Kidney epithelial cell (primary cell): Measurements from ENCODE around the gene RNF113A. TPM values are rescaled to one million over a fixed set of nuclear protein-coding genes. Genes with fewer than 3 reads are reported as not detected.
A peak's percentile ranks its signal among the peaks of the same experiment; 100 is the strongest.
"Not testable (repeated sequence)": the region's sequence is repeated elsewhere in the genome, so short reads cannot be mapped to it uniquely, and the experiment has no call there.

Experiments
- DNase-seq: peaks from one replicate; pipeline ENCODE4 v3.0.0-alpha.2; 2010; ENCODE audit warnings: low read depth
- H3K27me3 ChIP-seq: 2 replicates; pipeline ENCODE4 v1.6.0; 2011; ENCODE audit warnings: low read length; ENCODE audit not compliant: control insufficient read depth, insufficient read depth
- H3K36me3 ChIP-seq: 2 replicates; pipeline ENCODE4 v1.5.1; 2011; ENCODE audit warnings: low read length; ENCODE audit not compliant: control insufficient read depth, insufficient read depth
- H3K4me3 ChIP-seq: 2 replicates; pipeline ENCODE4 v1.5.1; 2011; ENCODE audit warnings: low read depth, mild to moderate bottlenecking, control low read depth, low read length
- total RNA-seq: library from RNA; depleted of rRNA; stranded (reverse); fragments of >200 nt; gene quantifications from 2 replicates; pipeline ENCODE4 v1.2.3, GENCODE V29; 2015
- TF ChIP-seq, protein P1 (sequence below): IDR thresholded peaks from 2 replicates; pipeline ENCODE4 v1.5.1; 2011; ENCODE audit warnings: mild to moderate bottlenecking, moderate library complexity, low read length, control low read depth, inconsistent platforms; ENCODE audit not compliant: insufficient read depth, poor library complexity, severe bottlenecking

The RNF113A gene
- total RNA-seq, 1 donor from 2014 or later: 22.0 TPM

GRCh38 chrX:119852382-119853353 lies 18.9 kb downstream of the RNF113A start, which contains the start of gene UPF3B:
Gene UPF3B, minus strand, starts transcription at chrX:119852963. Its CDS starts 35 bp downstream, at chrX:119852928.
- DNase-seq: peak; percentile 94
- Histone ChIP-seq H3K4me3 (peak within 1 kb of the TSS; percentile 61), H3K27me3 (no peaks in the 10 kb centered on the region), H3K36me3 (no peaks in the 10 kb centered on the region)
- TF ChIP-seq, protein P1, sequence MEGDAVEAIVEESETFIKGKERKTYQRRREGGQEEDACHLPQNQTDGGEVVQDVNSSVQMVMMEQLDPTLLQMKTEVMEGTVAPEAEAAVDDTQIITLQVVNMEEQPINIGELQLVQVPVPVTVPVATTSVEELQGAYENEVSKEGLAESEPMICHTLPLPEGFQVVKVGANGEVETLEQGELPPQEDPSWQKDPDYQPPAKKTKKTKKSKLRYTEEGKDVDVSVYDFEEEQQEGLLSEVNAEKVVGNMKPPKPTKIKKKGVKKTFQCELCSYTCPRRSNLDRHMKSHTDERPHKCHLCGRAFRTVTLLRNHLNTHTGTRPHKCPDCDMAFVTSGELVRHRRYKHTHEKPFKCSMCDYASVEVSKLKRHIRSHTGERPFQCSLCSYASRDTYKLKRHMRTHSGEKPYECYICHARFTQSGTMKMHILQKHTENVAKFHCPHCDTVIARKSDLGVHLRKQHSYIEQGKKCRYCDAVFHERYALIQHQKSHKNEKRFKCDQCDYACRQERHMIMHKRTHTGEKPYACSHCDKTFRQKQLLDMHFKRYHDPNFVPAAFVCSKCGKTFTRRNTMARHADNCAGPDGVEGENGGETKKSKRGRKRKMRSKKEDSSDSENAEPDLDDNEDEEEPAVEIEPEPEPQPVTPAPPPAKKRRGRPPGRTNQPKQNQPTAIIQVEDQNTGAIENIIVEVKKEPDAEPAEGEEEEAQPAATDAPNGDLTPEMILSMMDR: no peak

DNA sequence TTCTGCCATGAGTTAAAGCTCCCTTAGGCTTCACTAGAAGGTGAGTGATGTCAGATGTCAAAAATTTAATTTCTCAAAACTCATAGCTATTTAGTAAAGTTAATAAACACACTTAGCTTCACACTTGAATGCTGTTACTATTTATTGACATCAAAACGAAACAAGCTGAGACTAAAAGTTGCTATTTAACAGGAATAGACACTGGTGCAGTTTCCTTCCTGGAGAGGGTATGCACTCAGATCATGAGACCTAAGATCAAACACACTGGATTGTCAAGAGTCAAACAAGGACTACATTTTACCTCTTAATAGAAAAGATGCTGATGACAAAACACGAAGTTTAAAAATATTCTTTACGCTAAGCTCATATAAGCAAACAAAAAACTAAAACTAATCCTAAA lies 37.6 kb downstream of the RNF113A start:
- H3K36me3 ChIP-seq: no peaks in the 10 kb centered on the region
- no peak for DNase-seq
- TF ChIP-seq, protein P1: no peak

DNA sequence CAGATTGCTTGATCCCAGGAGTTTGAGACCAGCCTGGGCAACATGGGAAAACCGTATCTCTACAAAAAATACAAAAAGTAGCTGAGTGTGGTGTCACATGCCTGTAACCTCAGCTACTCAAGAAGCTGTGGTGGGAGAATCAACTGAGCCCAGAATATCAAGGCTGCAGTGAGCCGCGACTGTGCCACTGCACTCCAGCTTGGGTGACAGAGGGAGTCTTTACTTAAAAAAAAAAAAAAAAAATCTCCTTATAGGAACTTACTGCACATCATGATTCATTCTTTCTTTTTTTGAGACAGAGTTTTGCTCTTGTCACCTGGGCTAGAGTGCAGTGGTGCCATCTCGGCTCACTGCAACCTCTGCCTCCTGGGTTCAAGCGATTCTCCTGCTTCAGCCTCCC lies 43.1 kb downstream of the RNF113A start:
- TF ChIP-seq, protein P1: no peak
- Histone ChIP-seq H3K4me3 (no peak overlapping the region), H3K27me3 (no peaks in the 10 kb centered on the region), H3K36me3 (no peaks in the 10 kb centered on the region)
- no peak for DNase-seq

More for the DNA sequence above, 37.6 kb downstream of the RNF113A start:
- H3K4me3 ChIP-seq: no peak overlapping the region
- H3K27me3 ChIP-seq: no peaks in the 10 kb centered on the region

GRCh38 chrX:119826399-119826959 lies 45.1 kb downstream of the RNF113A start:
- H3K27me3 ChIP-seq: no peaks in the 10 kb centered on the region
- no peak for DNase-seq
- TF ChIP-seq, protein P1: no peak
- no peaks in the 10 kb centered on the region for H3K36me3 ChIP-seq
- H3K4me3 ChIP-seq: no peak overlapping the region

DNA sequence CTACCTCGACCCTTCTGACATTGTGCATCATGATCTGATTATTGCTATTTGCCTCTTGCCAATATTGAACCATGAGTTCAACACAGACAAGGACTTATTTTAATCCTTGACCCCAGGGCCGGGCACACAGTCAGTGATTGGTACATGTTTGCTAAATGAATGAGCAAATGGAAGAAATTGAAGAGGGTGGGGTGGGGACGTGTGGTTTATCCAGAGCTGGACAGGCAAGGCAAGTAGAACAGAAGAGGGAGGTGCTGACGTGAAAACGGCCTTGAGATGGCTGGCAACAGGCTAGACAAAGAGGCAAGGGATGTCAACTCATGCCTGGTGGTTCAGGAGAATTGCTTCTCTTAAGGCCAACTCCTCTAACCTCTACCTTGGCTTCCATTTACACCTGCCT lies 47.3 kb downstream of the RNF113A start:
- not testable (repeated sequence) for H3K27me3 ChIP-seq, DNase-seq, H3K36me3 ChIP-seq, H3K4me3 ChIP-seq

DNA sequence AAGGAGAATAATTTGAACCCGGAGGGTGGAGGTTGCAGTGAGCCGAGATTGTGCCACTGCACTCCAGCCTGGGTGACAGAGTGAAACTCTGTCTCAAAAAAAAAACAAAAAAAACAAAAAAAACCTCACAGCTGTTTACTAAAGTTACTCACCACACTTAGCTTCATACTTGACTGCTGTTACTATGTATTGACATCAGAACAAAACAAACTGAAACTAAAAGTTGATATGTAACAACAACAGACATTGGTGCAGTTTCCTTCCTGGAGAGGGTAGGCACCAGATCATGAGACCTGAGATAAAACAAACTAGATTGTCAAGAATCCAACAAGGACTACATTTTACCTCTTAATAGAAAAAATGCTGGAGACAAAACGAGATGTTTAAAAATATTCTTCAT lies 49.8 kb downstream of the RNF113A start:
- H3K27me3 ChIP-seq, DNase-seq, H3K36me3 ChIP-seq, H3K4me3 ChIP-seq: not testable (repeated sequence)

Other genes with a start within 250 kb of the RNF113A start
- 30.2 and 32.0 TPM in 2 replicates for gene SEPTIN6, start 178.6 kb downstream of the RNF113A start, total RNA-seq
- not detected in 2 replicates for gene SOWAHD, start 113.1 kb downstream of the RNF113A start, total RNA-seq
- 7,088 and 9,048 TPM in 2 replicates for gene RPL39, start 80.1 kb downstream of the RNF113A start, total RNA-seq
- 3.9 and 4.7 TPM in 2 replicates for gene UPF3B, start 18.8 kb downstream of the RNF113A start, total RNA-seq
- gene NDUFA1, start 99 bp upstream of the RNF113A start, total RNA-seq: 48.9 and 60.8 TPM in 2 replicates
- gene AKAP14, start 24.2 kb upstream of the RNF113A start, total RNA-seq: not detected in 2 replicates
- gene NKAP, start 72.0 kb upstream of the RNF113A start, total RNA-seq: 4.9 and 6.1 TPM in 2 replicates
- not detected in 2 replicates for gene RHOXF2B, start 206.0 kb upstream of the RNF113A start, total RNA-seq
- not detected in 2 replicates for gene RHOXF1, start 244.2 kb upstream of the RNF113A start, total RNA-seq